Measurements from ENCODE around the gene ZNF444.

GRCh38 chr19:56167064-56167578, 26.0 kb downstream of the ZNF444 start:
- TF ChIP-seq EZH2 (IDR thresholded peaks at IDR 0.05; ENCODE audit: low read length, missing control alignments), result no peak
- no peak for TF ChIP-seq CTCF (conservative IDR thresholded peaks at IDR 0.05 in 1 of 2, IDR thresholded peaks at IDR 0.05 in 1 of 2; ENCODE audit: low read depth in 1 of 2, low read length in 2 of 2)
